Right lobe of liver (tissue), 6 donors: ENCODE measurements around the gene ATE1. TPM values are rescaled to one million over a fixed set of nuclear protein-coding genes. Genes with fewer than 3 reads are reported as not detected.

Experiments used
- ATAC-seq, 4 donors: fragments of 200-7000 bp; cut with Tn5 transposase; one replicate each; pipeline ENCODE4 v1.9.1; 2020; ENCODE audit warnings: mild to moderate bottlenecking in 4 of 4, moderate library complexity in 4 of 4
- DNase-seq, 3 donors: peaks; one replicate each; pipeline ENCODE4 v3.0.0-alpha.2; 2020
- H3K27ac ChIP-seq, 3 donors: fragments of 200-600 bp; one replicate each; pipeline ENCODE4 v1.8.0; 2022
- H3K27me3 ChIP-seq, 2 donors: fragments of 200-600 bp; one replicate each; pipeline ENCODE4 v1.8.0; 2022
- H3K36me3 ChIP-seq, 4 donors: fragments of 200-600 bp; sonication (generic) in 1 of 4; one replicate each; pipeline versions ENCODE4 v1.5.1 to v1.8.0; 2017 to 2022; ENCODE audit warnings: control low read depth in 1 of 4
- H3K4me1 ChIP-seq, 4 donors: fragments of 200-600 bp; sonication (generic) in 1 of 4; one replicate each; pipeline versions ENCODE4 v1.5.1 to v1.8.0; 2017 to 2022; ENCODE audit warnings: control low read depth in 1 of 4
- H3K4me3 ChIP-seq, 3 donors: fragments of 200-600 bp; one replicate each; pipeline ENCODE4 v1.8.0; 2022
- H3K9me3 ChIP-seq, 4 donors: fragments of 200-600 bp; sonication (generic) in 1 of 4; one replicate each; pipeline versions ENCODE4 v1.5.1 to v1.8.0; 2017 to 2022; ENCODE audit warnings: control low read depth in 1 of 4
- POLR2A ChIP-seq: fragments of 450-650 bp; IDR thresholded peaks from one replicate; pipeline ENCODE4 v1.6.1; 2017; ENCODE audit warnings: antibody characterized with exemption, mild to moderate bottlenecking
- WGBS: methylation state at CpG from one replicate; pipeline ENCODE4 v1.1.6; 2018; ENCODE audit warnings: low coverage, low lambda C conversion rate; ENCODE audit not compliant: insufficient coverage; ENCODE audit errors: missing lambda C conversion rate; 5-methylcytosine and 5-hydroxymethylcytosine counted together
- intact Hi-C, 2 donors: fragments of 100-400 bp; cut with DNase I; formaldehyde crosslinking; loops; one replicate each; pipeline versions ENCODE4 v1.11.2 to v1.14.1; 2022
- total RNA-seq, 6 experiments: library from RNA; depleted of rRNA in 2 of 6; stranded (reverse); fragments of >200 nt in 2 of 6; fragmentation: NEBNext Ultra II Directional in 3 of 6; extraction: Animal tissue kit (Norgen Biotek cat#: 25700) in 3 of 6; gene quantifications; one replicate each; pipeline versions ENCODE4 v1.1.0 to v1.2.4, GENCODE V29; 2016 to 2023
- TF ChIP-seq, protein P1 (sequence below), 4 donors: fragments of 200-600 bp in 3 of 4; fragments of 450-650 bp in 1 of 4; IDR thresholded peaks; one replicate each; pipeline versions ENCODE4 v1.5.1 to v1.8.0; 2016 to 2022; ENCODE audit warnings: antibody characterized with exemption in 4 of 4, mild to moderate bottlenecking in 2 of 4
- donor health status: DM: no; HTN: yes; CAD: no.
- donor health status: DM: no; HTN: no; CAD: no.
- donor health status: DM: no; HTN: no; CAD: no.
- donor health status: DM: no; HTN: yes; CAD: no.
- donor health status: DM: no; HTN: yes; CAD: no.

ATE1 gene
- total RNA-seq, 6 experiments from 2014 or later: 17.7 to 21.6 (median 19.9) TPM

GRCh38 chr10:121854809-121855445 is 72.9 kb downstream of the ATE1 start:
- Histone ChIP-seq H3K9me3 (peaks cover 0 to 5% (median 0%) of the 10 kb centered on the region in 4 donors), H3K4me1 (peaks cover 0 to 2% (median 0%) of the 10 kb centered on the region in 4 donors), H3K27ac (no peak overlapping the region), H3K4me3 (no peak overlapping the region), H3K27me3 (no peaks in the 10 kb centered on the region), H3K36me3 (peaks cover 0 to 4% (median 0%) of the 10 kb centered on the region in 4 donors)
- 18% methylated on average over 4 of the region's 4 CpGs for WGBS
- TF ChIP-seq, protein P1, sequence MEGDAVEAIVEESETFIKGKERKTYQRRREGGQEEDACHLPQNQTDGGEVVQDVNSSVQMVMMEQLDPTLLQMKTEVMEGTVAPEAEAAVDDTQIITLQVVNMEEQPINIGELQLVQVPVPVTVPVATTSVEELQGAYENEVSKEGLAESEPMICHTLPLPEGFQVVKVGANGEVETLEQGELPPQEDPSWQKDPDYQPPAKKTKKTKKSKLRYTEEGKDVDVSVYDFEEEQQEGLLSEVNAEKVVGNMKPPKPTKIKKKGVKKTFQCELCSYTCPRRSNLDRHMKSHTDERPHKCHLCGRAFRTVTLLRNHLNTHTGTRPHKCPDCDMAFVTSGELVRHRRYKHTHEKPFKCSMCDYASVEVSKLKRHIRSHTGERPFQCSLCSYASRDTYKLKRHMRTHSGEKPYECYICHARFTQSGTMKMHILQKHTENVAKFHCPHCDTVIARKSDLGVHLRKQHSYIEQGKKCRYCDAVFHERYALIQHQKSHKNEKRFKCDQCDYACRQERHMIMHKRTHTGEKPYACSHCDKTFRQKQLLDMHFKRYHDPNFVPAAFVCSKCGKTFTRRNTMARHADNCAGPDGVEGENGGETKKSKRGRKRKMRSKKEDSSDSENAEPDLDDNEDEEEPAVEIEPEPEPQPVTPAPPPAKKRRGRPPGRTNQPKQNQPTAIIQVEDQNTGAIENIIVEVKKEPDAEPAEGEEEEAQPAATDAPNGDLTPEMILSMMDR (IDR thresholded peaks at IDR 0.05): no peak
- TF ChIP-seq POLR2A: no peak
- DNase-seq: peak in 2 of 3 donors; percentile 30 to 47
- intact Hi-C loops: no loop called here
- ATAC-seq: peak; percentile 73 to 98 (median 95)

DNA sequence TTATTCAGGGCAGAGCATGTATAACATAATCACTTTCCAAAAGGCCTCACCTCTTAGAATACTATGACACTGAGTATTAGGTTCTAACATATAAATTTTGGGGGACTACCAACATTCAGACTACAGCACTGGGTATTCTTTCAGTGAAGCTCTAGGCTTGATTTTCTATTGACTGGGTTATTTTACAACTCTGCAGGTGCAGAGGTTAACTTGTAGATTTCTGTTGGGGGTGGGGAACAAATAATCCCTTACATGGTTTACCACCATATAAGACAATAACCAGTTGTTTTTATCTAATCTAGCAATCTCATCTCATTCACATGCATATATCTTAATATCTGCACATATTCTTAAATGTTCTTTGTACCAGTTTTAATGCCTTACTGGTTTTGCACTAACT is 73.9 kb downstream of the ATE1 start:
- no peak for TF ChIP-seq POLR2A
- TF ChIP-seq, protein P1 (IDR thresholded peaks at IDR 0.05): no peak
- H3K36me3 ChIP-seq: peaks cover 0 to 6% (median 2%) of the 10 kb centered on the region in 4 donors
- H3K27ac ChIP-seq: no peak overlapping the region
- no peak overlapping the region for H3K4me3 ChIP-seq
- H3K27me3 ChIP-seq: no peaks in the 10 kb centered on the region
- H3K9me3 ChIP-seq: peaks cover 0 to 5% (median 0%) of the 10 kb centered on the region in 4 donors
- no peak for DNase-seq
- peak in 2 of 4 donors; percentile 23 to 29 for ATAC-seq
- intact Hi-C loops: no loop called here
- H3K4me1 ChIP-seq: peaks cover 0 to 2% (median 0%) of the 10 kb centered on the region in 4 donors

- WGBS: 58% methylated on average over 1 of the region's 1 CpG
- H3K27me3 ChIP-seq: no peaks in the 10 kb centered on the region
- peaks cover 0 to 9% (median 4%) of the 10 kb centered on the region in 4 donors for H3K36me3 ChIP-seq
- ATAC-seq (no peak), DNase-seq (no peak)
- H3K9me3 ChIP-seq: peaks cover 0 to 5% (median 0%) of the 10 kb centered on the region in 4 donors
- TF ChIP-seq POLR2A: no peak
- TF ChIP-seq, protein P1 (IDR thresholded peaks at IDR 0.05): no peak
- no peak overlapping the region for H3K4me3 ChIP-seq
- H3K27ac ChIP-seq: no peak overlapping the region
- intact Hi-C loops: no loop called here
- H3K4me1 ChIP-seq: peaks cover 0 to 2% (median 0%) of the 10 kb centered on the region in 4 donors
Measured at GRCh38 chr10:121851786-121852185, 76.0 kb downstream of the ATE1 start.

DNA sequence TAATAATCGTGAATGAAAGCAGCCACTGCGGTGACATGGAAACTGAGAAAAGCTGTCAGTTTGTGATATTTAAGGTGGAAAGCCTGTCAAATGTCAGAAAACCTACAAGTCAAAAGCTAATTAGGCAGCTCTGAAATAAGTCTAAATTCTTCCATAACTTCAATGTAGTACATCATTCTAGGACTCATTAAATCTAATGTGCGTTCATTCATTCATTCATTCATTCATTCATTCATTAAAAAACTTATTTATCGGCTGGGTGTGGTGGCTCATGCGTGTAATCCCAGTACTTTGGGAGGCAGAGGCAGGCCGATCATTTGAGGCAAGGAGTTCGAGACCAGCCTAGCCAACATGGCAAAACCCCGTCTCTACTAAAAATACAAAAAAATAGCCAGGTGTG is 79.7 kb downstream of the ATE1 start:
- no peaks in the 10 kb centered on the region for H3K27me3 ChIP-seq
- 90% methylated on average over 7 of the region's 8 CpGs for WGBS
- H3K36me3 ChIP-seq: peaks cover 0 to 9% (median 4%) of the 10 kb centered on the region in 4 donors

More for the DNA sequence above, 79.7 kb downstream of the ATE1 start:
- H3K27ac ChIP-seq: no peak overlapping the region
- peaks cover 0 to 6% (median 1%) of the 10 kb centered on the region in 4 donors for H3K4me1 ChIP-seq
- ATAC-seq (no peak), DNase-seq (no peak)
- intact Hi-C loops: no loop called here
- no peak for TF ChIP-seq POLR2A
- TF ChIP-seq, protein P1 (IDR thresholded peaks at IDR 0.05): no peak
- H3K4me3 ChIP-seq: no peak overlapping the region
- H3K9me3 ChIP-seq: no peaks in the 10 kb centered on the region
